Activated CD4-positive, alpha-beta memory T cell treated with anti-CD3 and anti-CD28 coated beads for 36 hours (primary cell): ENCODE data around the gene MAP1LC3B2. TPM values are rescaled to one million over a fixed set of nuclear protein-coding genes. Genes with fewer than 3 reads are reported as not detected.
"Not testable (repeated sequence)": the region's sequence is repeated elsewhere in the genome, so short reads cannot be mapped to it uniquely, and the experiment has no call there.

Source experiments
- CTCF ChIA-PET: fragments of 350-600 bp; sonication (Branson Sonifier 250); formaldehyde crosslinking; loops from one replicate; lab custom pipeline; 2021; ENCODE audit warnings: antibody characterized with exemption, inconsistent platforms; lab: Charles Lee
- POLR2A ChIA-PET: fragments of 350-600 bp; sonication (Branson Sonifier 250); formaldehyde crosslinking; loops from one replicate; lab custom pipeline; 2021; ENCODE audit warnings: antibody characterized with exemption; lab: Charles Lee
- DNase-seq: peaks from one replicate; pipeline ENCODE4 v3.0.0-alpha.2; 2020
- H3K27ac Mint-ChIP-seq: one replicate; pipeline ENCODE4 v1.8.0; 2021; ENCODE audit warnings: mixed read lengths
- H3K27me3 Mint-ChIP-seq: one replicate; pipeline ENCODE4 v1.8.0; 2021; ENCODE audit warnings: mixed read lengths
- H3K36me3 Mint-ChIP-seq: one replicate; pipeline ENCODE4 v1.8.0; 2021; ENCODE audit warnings: mixed read lengths
- H3K4me1 Mint-ChIP-seq: one replicate; pipeline ENCODE4 v1.8.0; 2021; ENCODE audit warnings: low read depth, mixed read lengths
- H3K4me3 Mint-ChIP-seq: one replicate; pipeline ENCODE4 v1.8.0; 2021; ENCODE audit warnings: mild to moderate bottlenecking, mixed read lengths
- H3K9me3 Mint-ChIP-seq: one replicate; pipeline ENCODE4 v1.8.0; 2021; ENCODE audit warnings: mixed read lengths
- intact Hi-C: fragments of 100-400 bp; cut with micrococcal nuclease; formaldehyde crosslinking; loops from one replicate; pipeline ENCODE4 v1.15.1; 2023
- total RNA-seq, 2 experiments: library from RNA; stranded (reverse); gene quantifications; one replicate each; pipeline ENCODE4 v1.2.3, GENCODE V29; 2021

MAP1LC3B2 gene
- total RNA-seq, 2 experiments from 2014 or later = 0.78 to 1.2 TPM

GRCh38 chr12:116565221-116565620, 6.0 kb downstream of the MAP1LC3B2 start:
- CTCF ChIA-PET, H3K4me1 Mint-ChIP-seq, H3K4me3 Mint-ChIP-seq, POLR2A ChIA-PET, H3K36me3 Mint-ChIP-seq, intact Hi-C loops, H3K27me3 Mint-ChIP-seq, DNase-seq, H3K27ac Mint-ChIP-seq: not testable (repeated sequence)
- H3K9me3 Mint-ChIP-seq = peaks cover 14% of the 10 kb centered on the region

- POLR2A ChIA-PET = no interaction called here
- intact Hi-C loops = no loop called here
- H3K9me3 Mint-ChIP-seq = peaks cover 18% of the 10 kb centered on the region
- H3K4me1 Mint-ChIP-seq = no peaks in the 10 kb centered on the region
- no peak overlapping the region for H3K4me3 Mint-ChIP-seq
- DNase-seq = no peak
- no peak overlapping the region for H3K27ac Mint-ChIP-seq
- peaks cover 3% of the 10 kb centered on the region for H3K36me3 Mint-ChIP-seq
- H3K27me3 Mint-ChIP-seq = no peaks in the 10 kb centered on the region
- CTCF ChIA-PET = no interaction called here
Observed at GRCh38 chr12:116565963-116566362, 6.8 kb downstream of the MAP1LC3B2 start.

GRCh38 chr12:116568203-116568602, 9.0 kb downstream of the MAP1LC3B2 start:
- intact Hi-C loops = no loop called here
- Mint-ChIP-seq H3K27me3 (no peaks in the 10 kb centered on the region), H3K27ac (no peak overlapping the region), H3K36me3 (peaks cover 3% of the 10 kb centered on the region), H3K4me3 (no peak overlapping the region), H3K4me1 (no peaks in the 10 kb centered on the region), H3K9me3 (peaks cover 17% of the 10 kb centered on the region)
- CTCF ChIA-PET = no interaction called here
- POLR2A ChIA-PET = no interaction called here
- DNase-seq = no peak

- H3K4me1 Mint-ChIP-seq = no peaks in the 10 kb centered on the region
- H3K9me3 Mint-ChIP-seq = peaks cover 4% of the 10 kb centered on the region
- intact Hi-C loops = no loop called here
- no peak overlapping the region for H3K4me3 Mint-ChIP-seq
- DNase-seq = no peak
- POLR2A ChIA-PET = no interaction called here
- H3K36me3 Mint-ChIP-seq = no peaks in the 10 kb centered on the region
- no peak overlapping the region for H3K27ac Mint-ChIP-seq
- no peaks in the 10 kb centered on the region for H3K27me3 Mint-ChIP-seq
- CTCF ChIA-PET = no interaction called here
Observed at GRCh38 chr12:116571089-116571488, 11.9 kb downstream of the MAP1LC3B2 start.

DNA sequence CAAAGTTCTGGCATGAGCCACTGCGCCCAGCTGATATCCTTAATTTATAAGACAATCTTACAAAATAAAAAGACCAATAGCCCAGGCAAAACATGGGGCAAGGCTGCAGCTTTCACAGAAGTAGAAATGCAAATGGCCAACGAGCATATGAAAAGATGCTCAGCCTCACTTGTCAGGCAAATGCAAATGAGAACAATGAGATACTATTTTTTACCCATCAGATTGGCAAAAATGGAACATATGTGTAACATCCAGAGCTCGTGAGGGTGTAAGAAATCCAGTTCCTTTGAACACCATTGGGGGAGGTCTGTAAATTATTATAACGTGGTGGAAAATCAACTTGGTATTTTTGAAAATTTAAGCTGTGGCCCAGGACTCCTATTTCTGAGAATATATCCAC, 14.6 kb downstream of the MAP1LC3B2 start:
- intact Hi-C loops = no loop called here
- POLR2A ChIA-PET = no interaction called here

GRCh38 chr12:116575754-116576153, 16.6 kb downstream of the MAP1LC3B2 start:
- H3K4me3 Mint-ChIP-seq, intact Hi-C loops, H3K9me3 Mint-ChIP-seq, DNase-seq, H3K27me3 Mint-ChIP-seq, CTCF ChIA-PET, H3K36me3 Mint-ChIP-seq, POLR2A ChIA-PET, H3K4me1 Mint-ChIP-seq, H3K27ac Mint-ChIP-seq: not testable (repeated sequence)

More for the DNA sequence above, 14.6 kb downstream of the MAP1LC3B2 start:
- no peak for DNase-seq
- Mint-ChIP-seq H3K9me3 (peaks cover 4% of the 10 kb centered on the region), H3K4me1 (no peaks in the 10 kb centered on the region), H3K4me3 (no peak overlapping the region), H3K27me3 (no peaks in the 10 kb centered on the region), H3K27ac (no peak overlapping the region), H3K36me3 (no peaks in the 10 kb centered on the region)
- CTCF ChIA-PET = interaction anchor here (0.6 kb wide), 1 partner anchor 85 kb away, joined by 3 read pairs; no protein-coding TSS in a partner anchor

DNA sequence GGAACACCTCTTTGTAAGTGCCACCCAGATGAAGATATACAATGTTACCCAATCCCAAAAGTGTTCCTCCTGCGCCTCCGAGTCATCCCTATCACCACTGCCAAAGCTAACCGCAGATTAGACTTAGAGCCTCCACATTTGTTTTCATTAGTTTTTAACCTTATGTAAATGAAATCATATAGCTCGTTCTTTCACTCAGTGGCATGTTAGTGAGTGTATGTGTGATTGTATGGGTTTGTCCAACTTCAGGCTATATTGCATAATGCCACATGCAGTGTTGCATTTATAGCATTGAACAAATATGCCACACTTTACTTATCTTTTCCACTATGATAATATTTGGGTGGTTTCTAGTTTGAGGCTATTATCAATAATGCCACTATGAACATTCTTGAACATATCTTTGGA, 18.0 kb downstream of the MAP1LC3B2 start:
- Mint-ChIP-seq H3K9me3 (no peaks in the 10 kb centered on the region), H3K36me3 (no peaks in the 10 kb centered on the region), H3K27me3 (no peaks in the 10 kb centered on the region), H3K4me1 (no peaks in the 10 kb centered on the region), H3K4me3 (no peak overlapping the region), H3K27ac (no peak overlapping the region)
- no peak for DNase-seq
- CTCF ChIA-PET = interaction anchor here (0.8 kb wide), 1 partner anchor 22 kb away, joined by 3 read pairs; no protein-coding TSS in a partner anchor
- POLR2A ChIA-PET = no interaction called here
- intact Hi-C loops = no loop called here

DNA sequence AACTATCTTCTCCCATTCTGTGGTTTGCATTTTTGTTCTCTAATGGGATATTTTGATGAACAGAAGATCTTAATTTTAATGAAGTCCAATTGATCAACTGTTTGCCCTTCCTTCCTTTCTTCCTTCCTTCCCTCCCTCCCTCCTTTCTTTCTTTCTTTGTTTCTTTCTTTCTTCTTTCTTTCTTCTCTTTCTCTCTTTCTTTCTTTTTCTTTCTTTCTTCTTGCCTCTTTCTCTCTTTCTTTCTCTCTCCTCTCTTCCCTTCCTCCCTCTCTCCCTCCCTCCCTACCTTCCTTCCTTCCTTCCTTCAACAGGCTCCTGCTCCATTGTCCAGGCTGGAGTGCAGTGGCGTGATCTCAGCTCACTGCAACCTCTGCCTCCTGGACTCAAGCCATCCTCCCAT, 18.9 kb downstream of the MAP1LC3B2 start:
- ChIA-PET POLR2A (no interaction called here), CTCF (interaction anchor here (0.8 kb wide), 1 partner anchor 21 kb away, joined by 3 read pairs; no protein-coding TSS in a partner anchor)
- DNase-seq = no peak
- intact Hi-C loops = no loop called here
- H3K27me3 Mint-ChIP-seq = no peaks in the 10 kb centered on the region
- H3K27ac Mint-ChIP-seq = no peak overlapping the region
- no peaks in the 10 kb centered on the region for H3K9me3 Mint-ChIP-seq
- H3K36me3 Mint-ChIP-seq = no peaks in the 10 kb centered on the region
- no peak overlapping the region for H3K4me3 Mint-ChIP-seq
- no peaks in the 10 kb centered on the region for H3K4me1 Mint-ChIP-seq

- H3K36me3 Mint-ChIP-seq = no peaks in the 10 kb centered on the region
- no peak overlapping the region for H3K4me3 Mint-ChIP-seq
- H3K27ac Mint-ChIP-seq = no peak overlapping the region
- ChIA-PET POLR2A (no interaction called here), CTCF (no interaction called here)
- intact Hi-C loops = no loop called here
- no peak for DNase-seq
- H3K9me3 Mint-ChIP-seq = peaks cover 11% of the 10 kb centered on the region
- no peaks in the 10 kb centered on the region for H3K27me3 Mint-ChIP-seq
- no peaks in the 10 kb centered on the region for H3K4me1 Mint-ChIP-seq
Observed at GRCh38 chr12:116582610-116583009, 23.4 kb downstream of the MAP1LC3B2 start.

- H3K4me3 Mint-ChIP-seq = no peak overlapping the region
- ChIA-PET CTCF (no interaction called here), POLR2A (no interaction called here)
- peaks cover 11% of the 10 kb centered on the region for H3K9me3 Mint-ChIP-seq
- no peak overlapping the region for H3K27ac Mint-ChIP-seq
- H3K4me1 Mint-ChIP-seq = no peaks in the 10 kb centered on the region
- DNase-seq = no peak
- no peaks in the 10 kb centered on the region for H3K27me3 Mint-ChIP-seq
- no peaks in the 10 kb centered on the region for H3K36me3 Mint-ChIP-seq
- intact Hi-C loops = no loop called here
Observed at GRCh38 chr12:116583129-116583694, 24.0 kb downstream of the MAP1LC3B2 start.

- CTCF ChIA-PET = interaction anchor here (0.6 kb wide), 1 partner anchor 1962 kb away, joined by 3 read pairs; no protein-coding TSS in a partner anchor
- Mint-ChIP-seq H3K27ac (no peak overlapping the region), H3K4me1 (no peaks in the 10 kb centered on the region), H3K27me3 (no peaks in the 10 kb centered on the region), H3K36me3 (no peaks in the 10 kb centered on the region), H3K9me3 (peaks cover 11% of the 10 kb centered on the region), H3K4me3 (no peak overlapping the region)
- no peak for DNase-seq
- POLR2A ChIA-PET = no interaction called here
- intact Hi-C loops = no loop called here
Observed at GRCh38 chr12:116587270-116587669, 28.1 kb downstream of the MAP1LC3B2 start.

GRCh38 chr12:116588390-116589028, 29.3 kb downstream of the MAP1LC3B2 start:
- Mint-ChIP-seq H3K4me3 (no peak overlapping the region), H3K36me3 (no peaks in the 10 kb centered on the region), H3K9me3 (peaks cover 11% of the 10 kb centered on the region), H3K27ac (no peak overlapping the region), H3K27me3 (no peaks in the 10 kb centered on the region), H3K4me1 (peaks cover 3% of the 10 kb centered on the region)
- ChIA-PET CTCF (no interaction called here), POLR2A (no interaction called here)
- DNase-seq = no peak
- intact Hi-C loops = no loop called here

DNA sequence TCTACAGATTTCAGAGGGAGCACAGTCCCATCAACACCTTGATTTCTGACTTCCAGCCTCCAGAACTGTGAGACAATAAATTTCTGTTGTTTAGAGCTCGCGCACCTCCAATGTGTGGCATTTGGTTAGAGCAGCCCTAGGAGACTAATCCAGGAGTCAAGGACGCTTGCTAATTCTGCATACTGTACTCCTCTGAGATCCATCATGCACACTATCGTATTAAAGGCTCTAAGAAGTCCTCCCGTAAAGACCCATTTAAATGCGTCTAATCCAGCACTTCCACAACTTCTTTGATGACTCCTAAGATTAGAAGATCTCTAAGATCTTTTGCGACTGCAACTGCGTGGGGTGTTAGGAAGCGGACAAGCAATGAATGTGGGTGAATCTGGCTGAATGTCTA, 30.4 kb downstream of the MAP1LC3B2 start:
- POLR2A ChIA-PET = no interaction called here
- H3K4me1 Mint-ChIP-seq = peaks cover 10% of the 10 kb centered on the region

More for the DNA sequence above, 30.4 kb downstream of the MAP1LC3B2 start:
- CTCF ChIA-PET = no interaction called here
- Mint-ChIP-seq H3K27ac (no peak overlapping the region), H3K36me3 (no peaks in the 10 kb centered on the region), H3K4me3 (no peak overlapping the region), H3K9me3 (peaks cover 7% of the 10 kb centered on the region), H3K27me3 (no peaks in the 10 kb centered on the region)
- intact Hi-C loops = no loop called here
- DNase-seq = no peak
